Measurements from ENCODE around the gene GRIP1.

DNA sequence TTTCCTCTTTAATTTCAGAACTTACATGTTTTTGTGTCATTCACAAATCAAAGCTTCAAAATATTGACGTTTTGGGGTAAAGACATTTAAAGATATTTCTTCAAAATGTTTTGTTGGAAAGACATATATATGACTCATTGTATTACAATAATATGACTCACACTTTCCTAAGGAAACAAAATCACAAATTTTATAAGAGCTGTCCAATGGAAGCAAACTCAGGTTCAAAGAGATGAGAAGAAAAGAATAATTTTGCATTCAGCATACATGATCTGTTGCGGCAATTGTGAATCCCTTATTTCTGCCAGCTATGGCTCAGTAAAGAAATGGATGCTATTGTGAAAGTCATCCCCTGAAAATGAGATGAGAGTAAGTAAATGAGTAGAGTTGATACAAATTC lies 82.7 kb downstream of the GRIP1 start:
- TF ChIP-seq POLR2A (IDR thresholded peaks at IDR 0.05; ENCODE audit: low read depth, low read length) = no peak
- no peak for TF ChIP-seq TAF1 (IDR thresholded peaks at IDR 0.05; ENCODE audit: borderline replicate concordance, low read depth, low read length)
